Activated naive CD8-positive, alpha-beta T cell treated with anti-CD3 and anti-CD28 coated beads, Interleukin-2, amount 50 U/mL, for 16 hours (primary cell): ENCODE measurements around the gene MPPED2.
"Not testable (repeated sequence)": the region's sequence is repeated elsewhere in the genome, so short reads cannot be mapped to it uniquely, and the experiment has no call there.

Experiments used
- DNase-seq: peaks from one replicate; pipeline ENCODE4 v3.0.0-alpha.2; 2020; ENCODE audit warnings: low read depth, low spot score

The MPPED2 gene

DNA sequence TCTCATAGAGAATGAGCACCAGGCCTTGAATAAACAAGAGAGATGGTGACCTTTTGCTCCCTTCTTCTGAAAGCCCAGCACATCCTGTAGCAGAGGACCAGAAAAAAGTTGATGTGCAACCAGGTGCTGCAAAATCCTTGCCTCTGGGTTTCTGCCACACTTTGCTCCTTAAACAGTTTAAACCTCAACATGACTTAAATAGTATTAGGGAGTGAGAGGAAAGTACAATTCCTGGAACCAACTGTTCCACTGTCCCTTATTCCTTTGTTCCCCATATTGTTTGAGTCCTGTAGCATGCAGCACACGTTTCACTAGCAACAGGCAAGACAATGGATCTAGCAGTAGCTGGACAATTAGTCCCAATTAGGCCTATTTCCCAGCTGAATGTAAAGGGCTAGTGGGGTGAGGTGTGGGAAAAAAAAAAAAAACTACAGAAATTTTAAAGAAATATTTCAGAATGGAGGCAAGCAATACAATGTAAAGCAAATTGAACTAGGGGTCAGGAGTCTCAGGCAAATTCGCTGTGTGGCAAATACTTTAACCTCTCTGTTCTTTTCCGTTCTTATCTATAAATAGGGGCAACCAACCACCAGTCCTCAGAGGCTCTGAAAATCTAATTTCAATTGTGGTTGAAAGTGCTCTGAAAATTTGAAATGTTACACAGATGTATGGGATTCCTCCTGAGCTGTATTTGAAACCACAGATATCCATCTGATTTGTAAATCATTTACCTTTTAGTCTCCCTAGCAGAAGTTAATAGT lies 6.6 kb downstream of the MPPED2 start:
- no peak for DNase-seq

DNA sequence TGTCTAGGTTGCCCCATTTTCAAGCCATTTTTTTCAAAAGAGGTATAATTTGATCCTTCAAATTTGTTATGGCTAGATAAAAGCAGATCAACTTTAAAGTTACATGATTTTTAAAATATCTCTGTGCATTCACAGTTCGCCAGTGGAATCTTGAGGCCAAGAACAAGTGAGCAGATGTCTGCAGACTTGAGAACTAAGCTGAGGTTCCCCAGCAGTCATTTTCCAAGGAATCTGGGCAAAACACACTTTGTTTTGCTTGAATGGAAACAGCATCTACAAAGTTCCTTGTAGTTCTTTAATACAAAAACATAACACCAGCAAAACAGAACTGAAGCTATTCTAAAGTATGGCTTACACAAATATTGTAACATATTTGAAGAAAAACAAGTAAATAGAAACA lies 7.7 kb downstream of the MPPED2 start:
- DNase-seq = no peak

DNA sequence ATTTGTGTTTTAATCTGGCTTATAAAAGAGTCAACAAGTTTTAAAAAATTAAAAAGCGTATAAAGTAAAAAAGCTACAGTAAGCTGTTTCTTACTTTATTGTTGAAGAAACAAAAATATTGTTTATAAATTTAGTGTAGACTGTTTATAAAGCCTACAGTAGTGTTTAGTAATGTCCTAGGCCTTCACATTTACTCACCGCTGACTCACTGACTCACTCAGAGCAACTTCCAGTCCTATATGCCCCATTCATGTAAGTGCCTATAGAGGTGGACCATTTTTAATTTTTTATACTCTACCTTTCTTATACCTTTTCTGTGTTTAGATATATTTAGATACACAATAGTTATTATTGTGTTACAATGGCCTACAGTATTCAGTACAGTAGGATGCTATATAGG lies 12.2 kb downstream of the MPPED2 start:
- DNase-seq = no peak

DNA sequence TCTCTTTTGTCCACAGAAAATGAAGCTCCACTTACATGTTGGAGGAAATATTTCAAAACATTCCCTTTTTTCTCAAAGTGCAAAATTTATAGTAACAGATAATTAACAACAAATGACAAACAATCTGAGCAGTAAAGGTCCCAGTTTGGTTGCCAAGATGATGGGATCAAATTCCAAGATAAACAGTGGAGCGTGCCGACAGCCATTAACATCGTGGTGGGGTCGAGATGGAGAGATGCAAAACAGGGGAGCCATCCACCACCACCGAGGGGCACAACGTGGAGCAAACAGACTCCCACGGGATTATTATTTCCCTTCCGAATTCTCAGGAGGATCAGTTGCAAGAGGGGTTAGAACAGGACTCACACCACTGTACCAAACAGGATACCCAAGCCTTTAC lies 17.2 kb downstream of the MPPED2 start:
- DNase-seq = no peak

DNA sequence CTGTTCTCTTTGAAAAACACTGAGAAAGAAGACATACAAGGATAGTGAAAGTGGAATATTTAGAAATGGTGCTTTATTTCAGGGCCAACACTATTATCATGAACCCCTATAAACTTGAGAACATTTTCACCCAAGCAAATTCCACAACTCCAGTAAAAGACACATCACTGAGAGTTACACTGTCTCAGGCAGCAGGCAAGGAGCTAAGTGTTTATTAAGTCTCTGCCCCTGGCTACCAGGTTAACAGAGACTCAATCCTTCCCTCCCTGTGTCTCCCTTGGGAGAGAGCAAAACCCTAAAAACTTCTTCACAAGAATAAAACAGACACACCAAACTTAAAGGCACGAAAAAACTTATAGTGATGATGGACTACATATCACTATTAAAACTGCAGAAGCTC lies 18.5 kb downstream of the MPPED2 start:
- DNase-seq = no peak

DNA sequence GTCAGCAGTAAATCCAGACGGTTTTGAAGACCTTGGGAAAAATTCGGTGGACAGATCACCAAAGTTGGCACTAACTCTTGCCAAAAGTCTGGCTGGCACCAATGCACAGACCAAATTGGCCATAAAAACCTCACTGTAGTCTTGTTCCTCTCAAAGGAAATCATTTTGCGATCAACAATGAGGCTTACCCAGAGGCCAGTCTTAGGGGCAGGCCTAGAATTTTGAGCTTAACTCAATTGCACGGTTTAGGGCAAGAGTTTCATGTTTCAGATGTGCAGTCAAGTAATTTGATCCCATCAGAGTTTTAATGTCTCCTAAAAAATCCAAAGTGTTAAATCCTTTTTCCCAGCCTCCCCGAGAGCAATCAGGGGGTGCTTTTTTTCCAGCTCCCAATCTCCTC lies 19.0 kb downstream of the MPPED2 start:
- DNase-seq = no peak

DNA sequence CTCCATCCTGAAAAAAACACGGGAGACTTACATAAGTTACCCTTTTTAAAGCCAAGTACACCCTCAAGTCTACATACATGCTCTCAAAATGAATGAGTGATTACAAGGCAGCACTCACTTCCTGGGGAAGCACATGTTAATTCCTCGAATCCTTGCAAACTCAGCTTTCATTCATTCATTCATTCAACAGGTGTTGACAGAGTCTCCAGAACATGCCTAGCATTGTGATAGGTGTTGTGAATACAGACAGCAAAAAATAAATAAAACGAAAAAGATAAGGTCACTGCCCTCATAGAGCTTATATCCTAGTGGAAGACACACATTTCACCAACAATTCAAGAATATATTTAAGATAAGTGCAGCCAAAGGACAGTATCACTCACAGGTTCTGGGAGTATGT lies 19.7 kb downstream of the MPPED2 start:
- DNase-seq = no peak

DNA sequence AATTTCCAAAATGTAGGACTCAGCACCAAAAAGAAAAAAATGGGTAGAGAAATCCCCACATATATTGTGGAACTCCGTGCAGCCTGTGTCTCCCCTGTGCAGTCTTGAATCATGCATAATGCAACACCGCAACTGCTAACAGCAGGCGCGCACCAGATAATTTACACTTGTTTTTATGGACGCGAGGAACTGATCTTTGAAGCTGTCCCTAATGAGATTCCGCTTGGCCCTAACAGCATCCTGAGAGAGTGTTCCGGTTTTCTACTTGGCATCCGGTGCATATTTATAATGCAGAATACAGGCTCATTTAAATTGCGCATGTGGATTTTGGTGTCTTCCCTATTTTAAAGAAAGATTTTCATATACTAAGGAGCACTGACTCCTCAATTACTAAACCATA lies 21.1 kb downstream of the MPPED2 start:
- no peak for DNase-seq

DNA sequence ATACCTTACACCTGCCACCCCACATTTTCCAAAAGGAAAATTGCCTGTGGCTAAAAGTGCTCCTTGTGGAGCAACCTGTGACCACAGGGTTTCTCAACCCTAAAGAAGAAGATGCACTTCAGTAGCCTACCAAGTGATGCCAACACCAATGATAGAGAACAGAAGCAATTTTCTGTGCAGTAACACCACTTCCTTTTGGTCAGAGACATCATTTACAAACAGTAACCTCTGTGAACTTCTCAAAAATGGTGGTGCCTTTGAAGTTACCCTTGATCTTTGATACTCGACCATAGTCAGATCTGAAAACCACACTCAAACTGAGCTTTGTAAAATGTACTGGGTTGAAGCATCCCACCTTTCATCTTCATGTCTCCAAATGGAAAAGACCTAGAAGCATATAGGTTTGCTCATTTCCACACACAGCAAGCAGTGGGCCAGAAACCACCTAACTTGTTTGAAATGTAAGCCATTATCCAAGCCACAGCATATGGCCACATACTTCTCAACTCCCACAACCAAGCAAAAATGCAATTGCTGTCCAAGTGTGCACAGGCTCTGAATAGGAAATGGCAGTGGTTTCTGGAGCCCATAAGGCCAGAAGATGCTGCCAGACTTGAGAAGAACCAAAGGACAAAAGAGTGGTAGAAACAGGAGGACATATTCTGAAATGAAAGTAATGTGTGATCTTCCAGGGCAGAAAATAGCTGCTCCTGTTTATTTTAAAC lies 24.3 kb downstream of the MPPED2 start:
- DNase-seq = no peak

DNA sequence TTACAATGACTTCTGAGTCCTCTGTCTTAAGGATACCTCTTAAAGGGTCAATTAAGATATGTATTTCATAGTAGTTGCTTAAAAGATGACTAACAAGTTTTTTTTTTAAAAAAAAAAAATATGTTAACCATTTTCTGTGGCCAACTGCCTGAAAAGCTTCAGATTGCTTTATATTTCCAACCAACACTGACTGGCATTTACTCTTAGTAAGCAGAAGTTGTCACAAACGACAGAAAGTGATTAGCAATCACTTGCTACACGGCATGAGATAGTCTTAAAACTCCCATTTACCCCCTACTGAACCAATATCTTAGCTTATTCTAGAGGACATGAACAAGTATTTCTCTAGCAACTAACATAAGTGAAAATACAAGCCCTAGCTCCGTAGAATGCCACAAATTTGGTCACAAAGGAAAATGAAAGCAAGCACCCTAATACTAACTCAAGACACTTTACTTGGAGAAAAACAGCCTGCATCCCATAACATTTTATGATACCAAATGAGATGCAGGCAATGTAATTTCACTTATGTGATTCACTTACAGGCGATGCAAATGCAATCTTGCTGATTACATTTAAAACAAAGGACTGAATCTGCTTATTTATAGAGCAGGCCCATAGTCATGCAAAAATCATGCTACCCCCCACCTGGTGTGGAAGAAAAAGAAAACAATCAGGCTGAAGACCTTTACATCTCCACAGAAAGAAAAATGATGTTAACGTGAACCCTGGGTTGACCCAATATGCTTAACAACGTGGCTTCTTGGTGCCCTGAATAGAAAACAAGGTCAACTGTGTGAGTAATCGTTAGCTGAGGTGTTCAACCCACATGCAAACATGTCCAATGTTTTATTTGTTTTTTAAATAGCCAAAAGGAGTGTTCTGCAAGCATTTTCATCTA lies 25.7 kb downstream of the MPPED2 start:
- no peak for DNase-seq

DNA sequence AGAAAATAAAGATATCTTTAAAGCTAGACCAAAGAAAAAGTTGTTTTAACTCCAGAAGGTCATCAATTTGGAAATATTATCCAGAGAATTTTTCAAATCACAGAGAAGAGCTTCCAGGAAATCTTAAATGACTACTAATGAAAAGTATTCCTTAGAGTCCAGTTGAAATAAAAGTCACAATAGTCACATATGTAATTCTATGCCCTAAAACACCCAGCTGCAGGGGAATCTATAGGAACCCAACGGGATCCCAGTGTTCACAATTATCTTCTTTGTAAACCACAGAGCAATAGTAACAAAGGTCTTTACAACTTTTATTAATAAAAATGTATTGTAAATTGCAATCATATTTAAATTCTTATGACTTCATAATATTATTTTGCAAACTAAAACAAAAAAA lies 27.1 kb downstream of the MPPED2 start:
- DNase-seq = no peak

DNA sequence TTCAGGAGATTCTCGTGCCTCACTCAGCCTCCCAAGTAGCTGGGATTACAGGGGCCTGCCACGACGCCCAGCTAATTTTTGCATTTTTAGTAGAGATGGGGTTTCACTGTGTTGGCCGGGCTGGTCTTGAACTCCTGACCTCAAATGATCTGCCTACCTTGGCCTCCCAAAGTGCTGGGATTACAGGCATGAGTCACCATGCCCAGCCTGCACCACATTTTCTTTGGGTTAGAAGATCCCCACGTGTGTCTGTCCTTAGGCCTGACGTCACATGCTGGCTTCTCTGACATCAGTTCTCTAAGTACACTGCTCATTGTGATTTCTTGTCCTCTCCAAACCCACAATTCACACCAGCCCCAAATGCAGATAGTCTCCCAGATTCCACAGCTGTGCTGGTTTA lies 31.6 kb downstream of the MPPED2 start:
- DNase-seq = not testable (repeated sequence)

DNA sequence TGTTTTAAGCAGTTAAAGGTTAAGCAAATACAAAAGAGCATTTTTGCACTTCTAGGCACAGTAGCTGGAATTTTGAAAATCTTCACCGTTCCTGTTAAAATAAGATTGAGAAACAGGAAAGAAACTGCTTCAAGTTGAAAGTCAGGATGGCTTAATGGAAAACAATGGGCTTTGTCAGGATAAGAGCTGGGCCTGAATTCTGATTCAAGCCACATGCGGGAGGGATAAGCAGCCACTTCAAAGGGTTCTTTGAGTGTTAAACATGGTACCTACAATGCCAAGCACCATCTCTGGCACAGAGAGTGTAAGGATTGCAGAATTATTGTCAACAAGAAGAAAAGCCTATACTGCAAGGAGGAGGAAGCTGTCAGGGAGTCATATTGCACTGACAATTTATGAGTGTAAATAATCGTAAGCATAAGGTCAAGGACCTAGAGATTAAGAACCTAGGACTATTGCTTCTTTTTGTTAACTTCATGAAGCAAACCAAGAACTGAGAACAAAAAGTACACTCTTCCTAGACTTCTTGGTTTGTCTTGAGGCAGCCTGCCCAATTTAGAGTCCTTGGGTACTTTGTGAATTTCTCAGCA lies 32.5 kb downstream of the MPPED2 start:
- no peak for DNase-seq

DNA sequence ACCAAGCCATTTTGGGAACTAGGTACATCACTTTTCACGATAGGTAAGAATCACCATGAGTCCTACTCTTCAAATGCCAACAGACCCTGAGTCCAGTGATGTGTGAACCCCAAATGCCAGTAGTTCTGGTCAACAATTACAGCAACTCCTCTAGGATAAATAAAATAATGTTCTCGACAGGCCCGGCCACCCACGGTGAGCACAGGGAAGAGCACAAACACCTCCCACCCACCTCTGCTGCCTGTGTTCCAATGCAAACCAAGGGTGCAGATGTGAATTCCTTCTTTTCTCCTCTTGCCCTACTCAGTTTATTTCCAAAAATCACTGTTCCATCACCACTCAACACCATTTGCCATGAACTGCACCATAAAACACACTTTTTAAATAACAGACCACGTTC lies 33.3 kb downstream of the MPPED2 start:
- DNase-seq = no peak

DNA sequence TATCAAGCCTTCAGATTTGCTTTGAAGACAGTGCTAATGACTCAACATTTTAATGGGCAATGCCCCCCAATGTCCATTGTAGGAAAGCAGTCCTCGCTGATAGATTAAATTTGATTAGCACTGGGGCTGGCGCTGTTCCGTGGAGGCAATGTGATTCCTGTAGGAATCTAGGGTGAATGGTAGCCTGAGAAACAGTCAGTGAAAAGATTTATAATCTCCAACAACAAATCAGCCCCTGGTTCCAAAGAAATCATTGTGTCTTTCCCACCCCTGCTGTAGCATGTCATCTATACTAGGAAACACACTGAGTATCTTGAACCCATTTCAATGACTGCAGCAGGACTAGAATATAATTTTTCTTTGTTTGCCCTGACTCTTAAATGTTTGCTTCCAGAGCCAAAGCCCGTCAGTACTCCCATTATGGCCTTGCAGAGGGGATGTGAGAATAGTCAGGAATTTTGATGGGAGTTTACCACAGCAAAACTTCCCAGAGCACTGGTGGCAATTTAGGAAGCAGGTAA lies 36.1 kb downstream of the MPPED2 start:
- DNase-seq = no peak

DNA sequence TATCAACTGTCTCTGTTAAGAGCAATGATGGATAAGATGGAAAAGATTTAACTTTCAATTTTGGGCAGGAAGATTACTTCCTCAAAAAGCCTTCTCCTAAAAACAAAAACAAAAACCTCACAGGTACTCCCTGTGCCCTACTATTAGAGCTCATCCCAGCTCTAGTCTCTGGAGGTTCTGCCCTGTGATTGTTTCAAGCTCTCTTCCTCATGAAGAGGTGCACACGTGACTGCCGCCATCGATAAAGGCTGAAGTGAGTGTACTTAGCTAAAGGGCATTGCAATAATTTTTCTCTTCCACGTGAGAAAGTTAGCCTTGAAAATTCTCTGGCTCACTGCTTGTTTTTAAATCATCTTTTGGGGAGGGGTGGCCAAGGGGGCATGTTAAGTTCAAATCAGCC lies 36.6 kb downstream of the MPPED2 start:
- DNase-seq = no peak

DNA sequence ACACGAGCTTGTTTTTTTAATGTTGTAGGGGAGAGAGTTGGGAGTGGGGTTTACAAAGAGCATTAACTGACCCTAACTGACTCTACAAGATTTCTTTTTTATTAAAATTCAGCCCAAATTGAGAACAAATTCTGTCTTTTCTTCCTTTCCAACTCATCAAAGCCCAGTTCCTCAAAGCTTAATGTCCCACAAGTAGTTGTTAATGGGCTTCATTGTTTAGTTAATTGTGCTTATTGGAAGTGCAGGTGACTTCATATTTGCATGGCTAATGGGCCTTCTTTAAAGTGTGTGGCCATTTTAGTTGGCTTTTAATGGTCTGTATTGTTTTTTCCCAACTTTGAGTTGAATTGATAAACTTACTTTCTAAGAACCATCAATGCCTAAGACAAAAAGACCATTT lies 39.8 kb downstream of the MPPED2 start:
- DNase-seq = no peak

DNA sequence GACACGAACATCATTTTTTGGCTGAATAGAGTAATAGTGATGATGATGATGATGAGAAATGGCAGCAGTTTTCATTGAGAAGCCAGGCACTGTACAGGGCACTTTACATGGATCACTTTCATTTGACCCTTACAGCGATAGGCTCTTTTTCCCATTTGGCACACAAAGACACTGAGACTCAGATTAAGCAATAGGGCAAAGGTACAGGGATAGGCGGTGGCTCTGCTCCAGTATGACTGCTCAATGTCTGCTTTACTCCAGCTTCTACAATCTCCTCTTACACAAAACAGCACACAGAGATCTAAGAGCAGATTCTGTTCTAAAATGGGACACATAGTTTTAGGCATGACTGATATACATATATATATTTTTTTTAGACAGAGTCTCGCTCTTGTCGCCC lies 40.6 kb downstream of the MPPED2 start:
- DNase-seq = no peak

DNA sequence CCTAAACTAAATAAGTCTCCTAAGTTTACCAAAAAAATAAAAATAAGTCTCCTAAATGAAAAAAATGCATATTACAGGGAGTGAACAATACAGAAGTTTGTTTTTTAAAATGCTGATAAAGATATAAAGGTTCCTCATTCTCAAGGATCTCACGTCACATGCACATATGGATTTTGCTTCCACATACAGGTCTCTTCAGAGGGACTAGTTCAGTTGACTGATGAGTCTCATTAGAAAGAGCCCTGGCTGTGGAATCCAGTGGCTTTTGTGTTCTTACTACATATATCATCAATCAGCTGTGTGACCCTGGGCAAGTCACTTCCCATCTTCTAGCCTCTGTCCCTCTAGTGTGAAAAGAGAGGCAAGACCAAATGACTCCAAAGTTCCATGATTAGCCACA lies 43.1 kb downstream of the MPPED2 start:
- DNase-seq = no peak

DNA sequence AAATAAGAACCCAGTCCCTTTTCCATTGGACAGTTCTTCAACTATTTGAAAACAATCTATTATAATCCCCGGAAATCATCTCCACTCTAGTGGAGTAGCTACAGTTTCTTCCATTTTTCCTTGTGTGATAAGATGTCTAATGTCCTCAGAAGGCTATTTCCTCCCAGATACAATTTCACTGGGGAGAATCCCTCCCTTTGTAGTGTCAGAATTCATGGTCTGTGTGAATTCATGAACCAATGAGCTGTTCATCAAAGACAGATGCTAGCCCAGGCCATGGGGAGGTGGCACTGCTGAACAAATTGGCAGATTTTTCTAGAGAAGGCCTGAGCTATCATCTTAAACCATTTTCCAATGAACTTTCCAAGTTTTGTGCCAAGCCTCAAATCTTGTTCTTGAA lies 45.4 kb downstream of the MPPED2 start:
- no peak for DNase-seq

DNA sequence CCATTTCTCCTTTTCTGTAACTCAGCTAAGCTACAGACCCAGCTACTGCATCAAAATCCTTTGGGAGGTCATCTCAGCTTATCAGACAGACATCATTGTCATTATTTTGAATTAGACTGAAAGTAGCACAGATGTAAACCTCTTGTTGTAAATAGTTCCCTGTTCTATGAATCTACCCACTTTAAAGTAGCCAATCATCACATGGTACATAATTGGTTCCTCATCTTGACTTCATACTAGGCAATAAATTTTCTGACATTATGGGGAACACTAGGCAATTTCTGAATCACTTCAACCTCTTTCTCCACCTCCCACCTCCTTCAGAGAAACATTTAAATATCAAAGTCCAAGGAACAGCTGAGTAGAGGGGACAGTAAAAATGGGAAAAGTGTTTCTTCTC lies 47.9 kb downstream of the MPPED2 start:
- no peak for DNase-seq

DNA sequence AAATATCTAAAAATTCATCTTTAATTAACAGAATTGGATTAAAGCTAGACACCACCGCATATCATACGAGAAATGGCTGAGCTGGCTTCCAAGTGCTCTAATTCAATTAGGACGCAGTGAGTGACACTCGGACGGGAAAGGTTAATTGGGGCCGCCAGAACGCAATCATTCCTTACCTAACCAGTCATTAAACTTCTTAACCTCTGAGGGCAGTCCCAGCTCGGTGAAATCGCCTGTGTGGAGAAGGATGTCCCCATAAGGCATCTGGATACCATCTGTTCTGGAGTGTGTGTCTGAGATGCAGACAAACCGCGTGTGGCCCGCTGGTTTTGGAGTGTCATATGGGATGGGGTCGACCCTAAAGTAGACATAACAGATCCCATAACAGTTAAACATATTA lies 50.3 kb downstream of the MPPED2 start:
- no peak for DNase-seq
